GM23338 (cell line): ENCODE measurements around the gene RASAL3. TPM values are rescaled to one million over a fixed set of nuclear protein-coding genes. Genes with fewer than 3 reads are reported as not detected.
A peak's percentile ranks its signal among the peaks of the same experiment; 100 is the strongest.

Experiments
- ATAC-seq: fragments of 200-7000 bp; cut with Tn5 transposase; 3 replicates; pipeline ENCODE4 v1.9.1; 2020
- DNase-seq: peaks from one replicate; pipeline ENCODE4 v3.0.0-alpha.2; 2015; ENCODE audit warnings: low spot score
- H2AFZ ChIP-seq: fragments of 200-600 bp; sonication (generic); 2 replicates; pipeline ENCODE4 v1.8.0; 2016; ENCODE audit warnings: antibody characterized with exemption, mild to moderate bottlenecking, moderate library complexity
- H3F3A ChIP-seq: fragments of 200-600 bp; sonication (generic); replicated peaks from 2 replicates; pipeline ENCODE4 v1.8.0; 2017; ENCODE audit warnings: antibody characterized with exemption, mixed run types, low read depth
- H3K27ac ChIP-seq: fragments of 200-600 bp; sonication (generic); 2 replicates; pipeline ENCODE4 v1.6.1; 2016; ENCODE audit warnings: low read depth
- H3K27me3 ChIP-seq: fragments of 200-600 bp; sonication (generic); 2 replicates; pipeline ENCODE4 v1.8.0; 2016; ENCODE audit warnings: mild to moderate bottlenecking, mixed run types, moderate library complexity; ENCODE audit not compliant: insufficient read depth
- H3K36me3 ChIP-seq: fragments of 200-600 bp; sonication (generic); 2 replicates; pipeline ENCODE4 v1.8.0; 2016; ENCODE audit warnings: mild to moderate bottlenecking; ENCODE audit not compliant: insufficient read depth
- H3K4me1 ChIP-seq: fragments of 200-600 bp; sonication (generic); 2 replicates; pipeline ENCODE4 v1.8.0; 2016; ENCODE audit warnings: mild to moderate bottlenecking, moderate library complexity; ENCODE audit not compliant: insufficient read depth
- H3K4me2 ChIP-seq: fragments of 200-600 bp; sonication (generic); 2 replicates; pipeline ENCODE4 v1.7.1; 2017; ENCODE audit warnings: mixed run types
- H3K4me3 ChIP-seq: fragments of 200-600 bp; sonication (generic); 2 replicates; pipeline ENCODE4 v1.6.1; 2016; ENCODE audit warnings: mixed run types
- H3K79me2 ChIP-seq: fragments of 200-600 bp; sonication (generic); replicated peaks from 2 replicates; pipeline ENCODE4 v1.8.0; 2017; ENCODE audit warnings: mild to moderate bottlenecking; ENCODE audit not compliant: insufficient read depth
- H3K9me2 ChIP-seq: fragments of 200-600 bp; sonication (generic); 2 replicates; pipeline ENCODE4 v1.8.0; 2017; ENCODE audit not compliant: insufficient read depth
- H4K20me1 ChIP-seq: fragments of 200-600 bp; sonication (generic); replicated peaks from 2 replicates; pipeline ENCODE4 v1.8.0; 2017; ENCODE audit warnings: mild to moderate bottlenecking; ENCODE audit not compliant: insufficient read depth
- H3K27ac Mint-ChIP-seq: 2 replicates; pipeline ENCODE4 v1.8.0; 2020; ENCODE audit warnings: inconsistent platforms, mild to moderate bottlenecking, moderate library complexity, mixed read lengths
- H3K27me3 Mint-ChIP-seq: 3 replicates; pipeline ENCODE4 v1.8.0; 2022; ENCODE audit warnings: low read depth, mild to moderate bottlenecking, moderate library complexity, mixed read lengths, inconsistent platforms; ENCODE audit not compliant: insufficient read depth, poor library complexity
- H3K36me3 Mint-ChIP-seq: 3 replicates; pipeline ENCODE4 v1.8.0; 2021; ENCODE audit warnings: low read depth, mild to moderate bottlenecking, inconsistent platforms, moderate library complexity, mixed read lengths
- H3K4me1 Mint-ChIP-seq: 3 replicates; pipeline ENCODE4 v1.8.0; 2020; ENCODE audit warnings: mild to moderate bottlenecking, inconsistent platforms, mixed read lengths
- H3K4me3 Mint-ChIP-seq: 3 replicates; pipeline ENCODE4 v1.8.0; 2021; ENCODE audit warnings: moderate library complexity, mild to moderate bottlenecking, inconsistent platforms, mixed read lengths
- H3K9me3 Mint-ChIP-seq: 3 replicates; pipeline ENCODE4 v1.8.0; 2020; ENCODE audit warnings: moderate library complexity, mild to moderate bottlenecking, inconsistent platforms, mixed read lengths
- CREB1 ChIP-seq: fragments of 250-450 bp; sonication (Bioruptor Pico); IDR thresholded peaks from 2 replicates; pipeline ENCODE4 v1.5.0; 2020; ENCODE audit warnings: low read depth, mild to moderate bottlenecking, moderate library complexity
- CTCF ChIP-seq, 2 experiments: fragments of 200-600 bp in 1 of 2; sonication (generic) in 1 of 2; conservative IDR thresholded peaks; 2 replicates each; pipeline versions ENCODE4 v1.5.1 to v1.6.1; 2016 to 2017; ENCODE audit warnings: antibody characterized with exemption in 2 of 2, low read depth in 2 of 2, mild to moderate bottlenecking in 2 of 2, moderate library complexity in 1 of 2
- ETS1 ChIP-seq: IDR thresholded peaks from 2 replicates; pipeline ENCODE4 v1.6.1; 2016; ENCODE audit warnings: antibody characterized with exemption
- EZH2 ChIP-seq: fragments of 200-600 bp; sonication (generic); IDR thresholded peaks from one replicate; pipeline ENCODE4 v1.8.0; 2017; ENCODE audit warnings: antibody characterized with exemption, mild to moderate bottlenecking, low read depth; ENCODE audit not compliant: unreplicated experiment
- NANOG ChIP-seq: IDR thresholded peaks from 2 replicates; pipeline ENCODE4 v1.6.1; 2016; ENCODE audit warnings: antibody characterized with exemption, borderline replicate concordance
- POLR2AphosphoS5 ChIP-seq: IDR thresholded peaks from 2 replicates; pipeline ENCODE4 v1.6.1; 2016; ENCODE audit warnings: antibody characterized with exemption, low read depth
- REST ChIP-seq: IDR thresholded peaks from one replicate; pipeline ENCODE4 v1.6.1; 2018; ENCODE audit warnings: antibody characterized with exemption; ENCODE audit not compliant: unreplicated experiment
- ZNF462 ChIP-seq: fragments of 250-450 bp; sonication (Bioruptor Pico); IDR thresholded peaks from 2 replicates; pipeline ENCODE4 v1.5.0; 2020; ENCODE audit warnings: mild to moderate bottlenecking, moderate library complexity
- polyA plus RNA-seq: library from polyadenylated mRNA; unstranded; fragments of >200 nt; fragmentation: Nextera tagmentation; extraction: Ambion mirVana; gene quantifications from 2 replicates; pipeline ENCODE4 v1.2.1, GENCODE V29; 2016
- total RNA-seq: library from RNA; depleted of rRNA; stranded (reverse); fragments of >200 nt; shearing (Covaris generic); gene quantifications from 2 replicates; pipeline ENCODE4 v1.2.3, GENCODE V29; 2014

Gene RASAL3
- total and polyA plus RNA-seq, 2 experiments from 2014 or later, result 1.8 to 1.9 TPM

- TF ChIP-seq REST (no peak), EZH2 (no peak), CTCF (conservative IDR thresholded peaks at IDR 0.05; ENCODE audit: low read depth in 2 of 2) (no peak), ETS1 (no peak)
These were observed 37.3 kb upstream of the RASAL3 start (continued) for GRCh38 chr19:15501596-15501995.

- Histone ChIP-seq H3K4me2 (no peak overlapping the region), H3K4me3 (no peak overlapping the region), H3K79me2 (no peaks in the 10 kb centered on the region), H3K36me3 (no peaks in the 10 kb centered on the region), H3K4me1 (no peaks in the 10 kb centered on the region), H4K20me1 (no peaks in the 10 kb centered on the region), H3K27ac (no peak overlapping the region), H3F3A (no peaks in the 10 kb centered on the region), H3K9me2 (no peaks in the 10 kb centered on the region), H2AFZ (no peak overlapping the region), H3K27me3 (no peaks in the 10 kb centered on the region)
- no peak overlapping the region for H3K27ac Mint-ChIP-seq
- H3K36me3 Mint-ChIP-seq, result peaks cover 32% of the 10 kb centered on the region
- ATAC-seq (peak; percentile 34; the same call in 2 of the 3 replicates), DNase-seq (peak; percentile 44)
- H3K4me1 Mint-ChIP-seq, result no peaks in the 10 kb centered on the region
- no peak overlapping the region; the same call in 2 of the 3 replicates for H3K4me3 Mint-ChIP-seq
- peaks cover 74% of the 10 kb centered on the region for H3K9me3 Mint-ChIP-seq
- peaks cover 6% of the 10 kb centered on the region for H3K27me3 Mint-ChIP-seq
- TF ChIP-seq POLR2AphosphoS5 (no peak), NANOG (no peak), CREB1 (no peak), REST (no peak), EZH2 (no peak), ZNF462 (CRISPR knock-in tag) (no peak)
These were observed 34.6 kb upstream of the RASAL3 start for GRCh38 chr19:15498910-15499309.
